Measurements from ENCODE around the gene MND1. TPM values are rescaled to one million over a fixed set of nuclear protein-coding genes. Genes with fewer than 3 reads are reported as not detected.

MND1 gene
- total RNA-seq: 1 to 10 TPM; 2.3 TPM
- 10 to 100 TPM in 4 of 6 donors, 1 to 10 TPM in 2; 8.8 to 19.2 (median 11.3) TPM for polyA plus RNA-seq (ENCODE audit: insufficient read length in 6 of 6)
- long read RNA-seq, donor 1, transcript MND1-201 (8 exons, 968 nt): major isoform, 9 of 10 reads
- long read RNA-seq, donor 1, partial matches to known transcripts: 0 of 10 reads
- long read RNA-seq, donor 1, other reads (novel, unspliced or antisense): 0 of 10 reads
- long read RNA-seq, donor 2, transcript MND1-201 (8 exons, 968 nt): major isoform, 9 of 9 reads
- long read RNA-seq, donor 2, partial matches to known transcripts: 0 of 9 reads
- long read RNA-seq, donor 2, other reads (novel, unspliced or antisense): 0 of 9 reads
- long read RNA-seq, donor 3, transcript MND1-201 (8 exons, 968 nt): major isoform, 7 of 7 reads
- long read RNA-seq, donor 3, partial matches to known transcripts: 0 of 7 reads
- long read RNA-seq, donor 3, other reads (novel, unspliced or antisense): 0 of 7 reads
- long read RNA-seq, donor 4, partial matches to known transcripts: 0 of 2 reads
- long read RNA-seq, donor 4, other reads (novel, unspliced or antisense): 0 of 2 reads
- long read RNA-seq, donor 5, transcript MND1-201 (8 exons, 968 nt): major isoform, 5 of 5 reads
- long read RNA-seq, donor 5, partial matches to known transcripts: 0 of 5 reads
- long read RNA-seq, donor 5, other reads (novel, unspliced or antisense): 0 of 5 reads
- long read RNA-seq, donor 6, transcript MND1-201 (8 exons, 968 nt): major isoform, 14 of 14 reads
- long read RNA-seq, donor 6, partial matches to known transcripts: 0 of 14 reads
- long read RNA-seq, donor 6, other reads (novel, unspliced or antisense): 0 of 14 reads
- long read RNA-seq, donor 7, partial matches to known transcripts: 0 of 3 reads
- long read RNA-seq, donor 7, other reads (novel, unspliced or antisense): 0 of 3 reads
- long read RNA-seq, donor 8, partial matches to known transcripts: 0 of 4 reads
- long read RNA-seq, donor 8, other reads (novel, unspliced or antisense): 0 of 4 reads
- long read RNA-seq, donor 9: 0 reads
- long read RNA-seq, donor 10: 0 reads
- long read RNA-seq, donor 11, partial matches to known transcripts: 0 of 2 reads
- long read RNA-seq, donor 11, other reads (novel, unspliced or antisense): 0 of 2 reads
- long read RNA-seq, donor 12, transcript MND1-201 (8 exons, 968 nt): major isoform, 5 of 5 reads
- long read RNA-seq, donor 12, partial matches to known transcripts: 0 of 5 reads
- long read RNA-seq, donor 12, other reads (novel, unspliced or antisense): 0 of 5 reads

- Histone ChIP-seq H3K36me3 (no peaks in the 10 kb centered on the region), H3K27me3 (no peaks in the 10 kb centered on the region), H3K4me3 (peak within 1 kb of the TSS; percentile 80 to 84), H3K9me3 (no peaks in the 10 kb centered on the region), H3K27ac (no peak within 1 kb of the TSS), H3K4me1 (peaks cover 4 to 28% of the 10 kb centered on the region in 2 donors)
- intact Hi-C loops (cut with DNase I): loop anchor here in 1 of 2 donors (5.0 to 10.0 kb wide), 2 partner anchors 90 to 233 kb away; no protein-coding TSS in a partner anchor
- ATAC-seq (peak; percentile 98), DNase-seq (peak; percentile 89 to 96 (median 92))
- TF ChIP-seq CTCF (IDR thresholded peaks at IDR 0.05): peak; percentile 85 to 98
Measured at GRCh38 chr4:153344131-153345011, at the start of gene MND1. Gene MND1, plus strand, starts transcription at chr4:153344688. Its CDS starts 50 bp downstream, at chr4:153344738.

- intact Hi-C loops (cut with DNase I): no loop called here
- peaks cover 0 to 8% of the 10 kb centered on the region in 2 donors for H3K9me3 ChIP-seq
- H3K27me3 ChIP-seq: no peaks in the 10 kb centered on the region
- no peak overlapping the region for H3K27ac ChIP-seq
- H3K36me3 ChIP-seq: peaks cover 0 to 13% of the 10 kb centered on the region in 2 donors
- ATAC-seq (no peak), DNase-seq (no peak)
- no peak overlapping the region for H3K4me3 ChIP-seq
- H3K4me1 ChIP-seq: peaks cover 0 to 16% of the 10 kb centered on the region in 2 donors
- TF ChIP-seq CTCF (IDR thresholded peaks at IDR 0.05): no peak
Measured at GRCh38 chr4:153295131-153295755, 49.2 kb upstream of the MND1 start.

GRCh38 chr4:153296040-153296823, 48.3 kb upstream of the MND1 start:
- no peaks in the 10 kb centered on the region for H3K27me3 ChIP-seq
- H3K9me3 ChIP-seq: peaks cover 0 to 9% of the 10 kb centered on the region in 2 donors
- no peak overlapping the region for H3K4me3 ChIP-seq
- intact Hi-C loops (cut with DNase I): no loop called here
- H3K4me1 ChIP-seq: peaks cover 0 to 16% of the 10 kb centered on the region in 2 donors
- peak; percentile 60 for ATAC-seq
- no peak for TF ChIP-seq CTCF (IDR thresholded peaks at IDR 0.05)
- peak in 3 of 4 donors; percentile 43 to 89 (median 79) for DNase-seq
- peak overlapping the region in 1 of 2 donors; percentile 2 for H3K27ac ChIP-seq
- peaks cover 0 to 13% of the 10 kb centered on the region in 2 donors for H3K36me3 ChIP-seq

Measured in left lung (tissue), 14 donors.